Glomerular visceral epithelial cell (primary cell): ENCODE data around the gene PLXNB2.

ENCODE experiments used
- DNase-seq: peaks from one replicate; pipeline ENCODE4 v3.0.0-alpha.2; 2016; ENCODE audit errors: extremely low spot score

Gene PLXNB2

DNA sequence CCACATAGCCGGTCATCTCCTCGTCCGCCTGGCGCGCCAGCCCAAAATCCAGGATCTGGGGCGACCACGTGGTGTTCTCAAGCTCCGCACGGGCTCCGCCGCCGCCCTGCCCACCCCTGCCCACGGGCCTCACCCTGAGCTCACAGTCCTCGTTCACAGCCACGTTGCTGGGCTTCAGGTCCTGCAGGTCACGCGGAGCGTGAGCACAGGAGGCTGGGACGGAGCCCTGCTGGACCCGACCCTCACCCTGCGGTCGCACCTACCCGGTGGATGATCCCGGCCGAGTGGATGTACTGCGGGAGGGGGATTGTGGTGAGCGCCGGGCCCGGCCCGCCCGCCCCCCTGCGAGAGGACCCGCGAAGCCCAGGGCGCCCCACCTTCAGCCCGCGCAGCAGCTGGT lies 40.5 kb downstream of the PLXNB2 start:
- no peak for DNase-seq

DNA sequence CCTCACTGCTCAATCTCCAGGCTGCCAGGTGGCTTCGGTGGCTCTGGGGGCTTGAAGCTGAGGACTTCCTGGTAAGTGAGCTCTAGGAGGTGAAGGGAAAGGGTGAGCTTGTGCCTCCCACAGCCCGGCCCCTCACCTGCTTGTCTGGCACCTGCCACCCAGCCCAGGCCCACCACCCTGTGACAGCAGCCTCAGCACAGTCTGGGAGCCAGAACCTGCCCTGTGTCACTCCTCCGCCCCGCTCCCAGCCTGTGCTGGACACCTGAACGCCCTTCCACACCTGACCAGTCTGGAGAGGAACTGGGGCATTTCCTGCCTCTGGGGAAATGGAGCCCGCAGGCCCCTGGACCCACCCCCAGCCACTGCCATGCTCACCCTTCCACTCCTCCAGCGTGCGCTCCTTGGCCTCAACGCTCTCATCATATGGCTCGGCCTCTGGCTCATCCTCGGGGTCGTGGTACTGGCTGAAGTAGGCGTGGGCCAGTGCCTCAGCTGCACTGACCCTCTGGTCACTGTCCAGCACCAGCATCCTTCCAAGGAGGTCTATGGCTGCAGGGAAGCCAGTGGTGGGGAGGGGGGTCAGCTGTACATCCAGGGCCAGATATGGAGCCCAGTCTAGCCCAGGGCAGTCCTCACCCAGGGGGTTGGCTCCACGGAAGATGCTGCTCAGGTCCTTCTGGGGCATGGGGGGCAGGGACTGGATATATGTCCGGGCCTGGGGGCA lies 42.3 kb downstream of the PLXNB2 start:
- DNase-seq, result no peak

DNA sequence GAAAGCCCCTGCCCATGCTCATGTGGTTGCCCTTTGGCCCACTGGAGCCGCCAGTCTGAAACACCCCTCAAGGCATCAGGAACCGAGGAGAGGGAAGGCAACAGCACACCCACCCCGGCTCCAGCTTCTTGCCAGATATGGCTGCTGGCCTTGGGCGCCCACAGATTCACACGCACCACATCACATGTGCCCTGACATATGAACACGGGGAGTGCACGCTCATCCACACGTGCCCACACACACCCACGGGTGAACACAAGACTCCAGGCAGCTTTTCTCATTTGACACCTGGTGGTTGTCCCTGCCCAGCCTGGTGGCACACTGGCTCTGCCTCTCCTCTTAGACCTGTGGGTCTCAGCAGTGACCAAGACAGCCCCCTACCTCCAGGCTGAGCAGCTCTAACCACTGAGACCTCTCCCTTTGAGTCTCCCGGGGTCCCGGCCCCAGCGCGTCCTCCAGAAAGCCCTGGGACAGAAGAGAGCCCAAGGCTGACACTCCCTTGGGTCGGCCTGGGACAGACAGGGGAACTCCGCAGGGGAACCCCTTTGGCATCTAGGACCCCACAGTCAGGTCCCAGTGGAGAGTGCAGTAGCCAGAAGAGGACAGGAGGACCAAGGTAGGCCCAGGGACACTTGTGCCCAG lies 43.2 kb downstream of the PLXNB2 start:
- DNase-seq, result no peak

DNA sequence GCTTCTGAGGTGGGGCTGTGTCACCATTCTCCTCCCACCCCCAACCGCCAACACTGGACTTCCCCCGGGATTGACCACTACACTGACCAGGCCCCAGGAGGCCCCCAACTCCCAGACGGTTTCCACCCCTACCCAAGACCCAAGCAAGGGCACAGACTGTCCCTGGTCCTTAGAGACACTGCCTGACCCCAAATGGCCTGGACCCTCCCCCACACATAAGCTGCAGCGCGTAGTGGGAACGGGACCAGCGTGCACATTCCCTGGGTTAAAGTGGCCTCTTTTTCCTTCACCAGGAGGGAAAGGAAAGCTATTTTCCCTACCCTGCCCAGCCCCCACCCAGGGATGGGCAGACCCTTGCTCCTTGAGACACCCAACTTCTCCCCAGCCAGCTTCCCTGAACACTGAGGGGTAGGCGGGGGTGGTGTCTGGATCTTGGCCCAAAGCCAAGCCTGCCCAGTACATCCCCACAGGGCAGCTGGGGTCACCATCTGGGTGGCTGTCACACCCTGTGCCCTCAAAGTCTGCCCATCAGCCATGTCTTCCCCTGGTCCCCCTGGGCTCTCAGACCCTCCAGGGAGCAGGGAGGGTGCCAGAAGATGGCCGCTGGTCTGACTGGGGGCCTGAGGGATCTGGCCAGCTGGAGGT lies 44.4 kb downstream of the PLXNB2 start:
- DNase-seq, result no peak

DNA sequence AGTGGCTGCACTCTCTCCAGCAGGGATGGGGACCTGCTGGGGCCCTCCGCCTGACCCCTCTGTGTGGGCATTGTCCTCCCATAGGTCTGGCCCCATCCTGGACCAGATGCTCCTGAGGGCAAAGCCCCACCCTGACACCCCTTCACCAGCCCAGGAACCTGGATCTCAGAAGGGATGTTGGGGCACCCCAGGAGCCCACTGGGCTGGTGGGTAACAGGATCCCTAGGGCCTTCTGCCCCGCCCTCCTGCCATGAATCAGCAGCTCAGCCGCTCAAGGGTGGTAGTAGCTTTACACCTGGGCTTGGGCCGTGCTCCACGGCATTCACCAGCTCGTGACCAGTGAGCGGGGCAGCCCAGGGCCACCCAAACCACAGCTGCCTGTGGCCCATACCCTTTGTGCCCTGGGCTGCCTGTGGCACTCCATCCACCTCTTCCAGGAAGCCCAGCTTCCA lies 45.0 kb downstream of the PLXNB2 start:
- DNase-seq, result peak; percentile 50

DNA sequence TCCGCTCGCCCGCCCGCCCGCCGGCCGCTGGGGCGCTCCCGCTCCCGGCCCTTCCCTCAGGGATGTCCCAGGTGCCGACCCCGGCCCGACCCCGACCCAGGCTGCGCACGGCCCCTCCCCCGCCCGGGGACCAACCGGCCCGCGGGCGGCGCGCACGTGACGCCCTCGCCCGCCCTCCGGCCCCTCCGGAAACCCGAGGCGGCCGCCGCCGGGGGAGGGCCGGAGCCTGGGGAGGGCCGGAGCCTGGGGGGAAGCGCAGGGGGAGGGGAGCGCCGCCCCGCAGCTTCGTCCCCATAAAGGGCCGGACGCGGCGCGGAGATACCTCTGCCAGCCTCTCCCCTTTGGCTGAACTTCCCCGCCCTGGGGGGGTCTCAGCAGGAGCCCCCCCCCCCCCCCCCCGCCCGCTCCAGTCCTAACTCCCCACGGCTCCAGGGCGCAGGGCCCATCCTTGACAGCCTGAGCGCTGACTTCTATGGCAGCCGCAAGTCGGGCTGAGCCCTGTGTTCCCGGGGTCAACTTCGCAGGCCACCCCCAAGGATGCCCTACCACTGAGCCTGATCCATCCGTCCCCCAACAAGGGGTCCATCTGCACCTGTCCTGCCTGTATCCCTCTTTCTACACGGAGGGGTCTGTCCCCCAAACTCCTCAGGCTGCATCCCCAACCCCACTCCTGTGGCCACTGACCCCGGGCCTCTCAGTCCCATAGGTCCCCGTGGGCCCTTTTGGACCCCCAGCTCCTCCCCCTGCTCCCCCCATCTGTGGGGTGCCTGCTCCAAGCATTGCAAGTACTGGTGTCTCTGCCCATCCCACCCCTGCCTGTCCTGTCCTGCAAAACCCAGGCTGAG lies 45.6 kb downstream of the PLXNB2 start, which contains the start of gene MAPK12:
MAPK12 (minus strand) TSS at position 69 of the 845 bp plus-strand sequence. CDS start 174 bp downstream, outside the sequence.
- DNase-seq, result peak; percentile 35

DNA sequence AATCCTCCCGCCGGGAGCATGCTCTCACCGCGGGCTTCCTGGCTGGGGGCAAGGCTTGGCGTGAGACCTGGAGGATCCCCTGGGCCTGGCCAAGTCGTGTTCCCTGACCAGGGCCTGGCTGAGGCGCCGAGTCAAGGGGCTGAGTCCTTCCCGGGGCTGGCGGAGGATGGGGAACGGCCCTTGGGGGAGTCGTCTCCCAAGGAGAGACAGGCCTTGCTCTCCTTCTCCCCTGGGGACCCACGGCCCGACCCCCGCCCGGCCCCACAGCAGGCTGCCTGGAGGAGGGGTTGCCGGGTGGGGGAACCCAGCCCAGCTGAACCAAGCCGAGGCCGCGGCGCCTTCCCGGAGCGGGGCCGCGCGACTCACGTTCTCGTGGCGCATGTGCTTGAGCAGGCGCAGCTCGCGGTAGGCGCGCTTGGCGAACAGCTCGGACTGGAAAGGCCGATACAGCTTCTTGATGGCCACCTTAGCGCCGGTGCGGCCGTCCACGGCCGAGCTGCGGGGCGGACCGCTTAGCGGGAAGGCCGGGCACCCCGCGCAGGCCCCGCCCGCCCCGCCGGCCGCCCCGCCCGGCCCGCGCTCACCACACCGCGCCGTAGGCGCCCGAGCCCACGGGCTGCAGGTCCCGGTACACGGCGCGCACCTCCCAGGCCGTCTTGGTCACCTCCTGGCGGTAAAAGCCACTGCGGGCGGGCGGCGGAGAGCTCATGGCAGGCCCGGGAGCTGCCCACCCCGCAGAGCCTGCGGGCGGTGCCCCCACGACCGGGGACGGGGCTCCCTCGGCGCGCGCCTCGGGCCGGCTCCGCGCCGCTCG lies 46.4 kb downstream of the PLXNB2 start:
- DNase-seq, result peak; percentile 56

DNA sequence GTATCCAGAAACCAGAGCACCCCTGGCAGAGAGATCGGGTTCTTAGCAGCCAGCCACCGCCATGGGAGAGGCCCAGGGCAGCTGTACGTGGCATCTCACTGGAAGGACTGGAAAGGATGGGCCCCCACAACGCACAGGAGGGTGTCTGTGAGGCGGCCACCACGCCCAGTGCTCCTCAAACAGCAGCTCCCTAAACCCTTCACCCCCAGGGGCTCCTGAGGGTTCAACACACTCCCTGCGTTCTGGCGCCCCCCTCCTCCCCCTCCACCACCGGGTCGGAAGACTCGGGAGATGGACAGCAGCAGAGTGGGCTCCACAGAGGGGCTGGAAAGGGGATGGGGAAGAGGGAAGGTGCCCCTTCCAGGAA lies 47.0 kb downstream of the PLXNB2 start:
- DNase-seq, result no peak

DNA sequence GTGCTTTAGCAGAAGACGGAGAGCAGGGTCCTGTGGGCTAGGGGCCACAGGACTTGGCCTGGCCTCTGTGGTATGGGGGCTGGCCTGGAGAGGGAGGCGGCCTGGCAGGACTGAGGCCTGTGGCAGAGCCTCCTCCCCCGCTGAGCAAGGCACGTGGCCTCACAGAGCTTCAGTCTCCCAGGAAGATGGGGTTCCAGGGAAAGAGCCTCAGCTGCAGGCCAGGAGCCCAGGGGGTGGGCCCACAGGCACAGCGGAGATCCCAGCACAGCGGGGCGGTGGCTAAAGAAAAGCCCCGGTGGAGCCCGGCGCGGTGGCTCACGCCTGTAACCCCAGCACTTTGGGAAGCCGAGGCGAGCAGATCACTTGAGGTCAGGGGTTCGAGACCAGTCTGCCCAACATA lies 48.1 kb downstream of the PLXNB2 start:
- DNase-seq, result no peak

DNA sequence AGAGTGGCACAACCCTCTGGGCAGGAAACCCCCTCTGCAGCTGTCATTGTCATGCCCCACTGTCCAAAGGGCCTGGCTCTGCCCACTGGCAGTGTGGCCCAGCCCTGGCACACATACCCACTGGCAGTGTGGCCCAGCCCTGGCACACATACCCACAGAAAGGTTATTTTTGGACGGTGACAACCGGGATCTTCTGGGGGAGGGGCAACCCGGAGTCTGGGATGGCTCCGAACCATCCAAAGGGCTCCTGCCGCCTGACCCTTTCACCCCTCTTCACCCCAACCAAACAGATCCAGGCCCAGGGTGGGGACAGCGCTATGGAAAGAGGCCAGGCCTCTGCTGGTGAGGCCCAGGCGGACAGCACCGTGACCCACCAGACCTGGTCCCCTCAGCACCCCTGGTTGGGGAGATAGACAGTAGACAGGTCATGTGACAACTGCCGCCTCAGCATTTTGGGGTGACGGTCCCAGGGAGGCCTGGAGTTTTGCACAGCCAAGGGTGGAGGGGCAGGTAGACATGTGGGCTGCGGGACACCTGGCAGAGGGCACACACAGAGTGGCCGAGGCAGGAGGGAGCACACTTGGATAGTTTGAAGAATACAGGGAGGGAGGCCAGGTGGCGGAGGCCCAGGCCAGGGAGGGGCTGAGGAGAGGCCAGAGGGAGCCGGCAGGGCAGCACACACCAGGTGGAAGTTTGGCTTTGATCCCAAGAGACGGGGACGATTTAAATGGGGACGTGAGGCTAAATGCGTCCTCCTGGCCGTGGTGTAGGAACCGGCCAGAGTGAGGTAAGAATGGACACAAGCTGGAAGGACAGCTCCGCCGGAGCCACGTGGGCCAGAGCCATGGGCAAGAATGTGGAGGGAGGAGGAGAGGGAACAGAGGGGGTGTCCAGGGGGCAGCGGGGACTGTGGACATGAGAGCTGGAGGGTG lies 48.8 kb downstream of the PLXNB2 start:
- no peak for DNase-seq

DNA sequence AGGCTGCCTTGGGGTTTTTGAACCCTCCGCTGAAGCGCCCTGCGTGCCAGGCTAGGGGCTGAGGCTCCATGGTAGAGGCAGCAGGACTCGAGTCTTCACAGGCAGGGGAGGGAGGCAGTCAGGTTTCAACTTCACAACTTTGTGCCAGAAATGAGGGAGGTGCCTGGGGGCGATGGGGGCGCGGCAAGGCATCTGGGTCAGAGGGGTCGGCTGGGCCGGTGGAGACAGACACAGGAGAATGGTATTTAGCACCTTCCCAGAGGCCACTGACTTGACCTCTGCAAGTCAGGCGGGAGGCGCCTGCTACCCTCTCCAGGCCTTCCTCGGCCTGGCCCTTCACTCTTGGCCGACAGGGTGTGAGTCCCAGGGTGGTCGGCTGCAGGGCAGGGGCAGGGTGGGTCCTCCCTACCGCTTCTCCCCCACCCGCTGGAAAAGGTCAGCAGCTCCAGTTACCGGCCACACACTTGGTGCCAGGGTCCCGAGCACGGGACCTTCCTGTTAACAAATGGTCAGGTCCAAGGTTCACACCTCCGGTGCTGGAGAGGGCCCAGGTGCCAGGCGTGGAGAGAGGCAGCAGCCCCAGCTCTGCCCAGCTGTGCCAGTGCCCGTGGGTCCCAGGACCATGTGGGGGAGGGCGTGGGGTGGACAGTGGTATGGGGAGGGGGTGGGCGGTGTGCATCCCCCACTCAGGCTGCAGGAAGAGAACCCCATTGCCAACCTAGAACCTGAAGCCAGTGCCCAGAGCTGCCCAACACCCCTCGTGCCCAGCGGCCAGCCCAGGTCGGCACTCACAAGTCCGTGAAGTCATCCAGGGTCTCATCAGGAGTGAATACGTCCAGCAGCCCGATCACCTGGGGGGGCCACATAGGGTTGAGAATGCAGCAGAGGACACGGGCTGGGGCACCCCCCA lies 49.7 kb downstream of the PLXNB2 start:
- no peak for DNase-seq

DNA sequence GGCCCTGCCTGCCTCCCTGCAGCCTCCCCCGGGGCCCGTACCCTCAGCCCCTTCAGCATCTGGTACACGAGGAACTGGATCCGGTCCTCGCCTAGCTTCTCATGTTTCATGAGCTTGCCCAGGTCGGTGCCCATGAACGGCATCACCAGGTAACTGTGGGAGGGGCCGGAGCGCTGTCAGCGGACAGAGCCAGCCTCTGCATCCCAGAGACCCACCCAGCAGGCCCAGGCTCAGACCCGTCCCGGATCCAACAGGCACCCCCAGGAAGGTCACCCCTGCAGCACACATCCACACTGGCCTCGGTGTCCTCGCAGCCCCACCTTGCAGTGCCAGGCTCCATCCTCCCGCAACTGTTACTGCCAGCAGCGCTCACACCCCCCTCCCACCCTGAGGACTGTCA lies 50.4 kb downstream of the PLXNB2 start:
- no peak for DNase-seq

DNA sequence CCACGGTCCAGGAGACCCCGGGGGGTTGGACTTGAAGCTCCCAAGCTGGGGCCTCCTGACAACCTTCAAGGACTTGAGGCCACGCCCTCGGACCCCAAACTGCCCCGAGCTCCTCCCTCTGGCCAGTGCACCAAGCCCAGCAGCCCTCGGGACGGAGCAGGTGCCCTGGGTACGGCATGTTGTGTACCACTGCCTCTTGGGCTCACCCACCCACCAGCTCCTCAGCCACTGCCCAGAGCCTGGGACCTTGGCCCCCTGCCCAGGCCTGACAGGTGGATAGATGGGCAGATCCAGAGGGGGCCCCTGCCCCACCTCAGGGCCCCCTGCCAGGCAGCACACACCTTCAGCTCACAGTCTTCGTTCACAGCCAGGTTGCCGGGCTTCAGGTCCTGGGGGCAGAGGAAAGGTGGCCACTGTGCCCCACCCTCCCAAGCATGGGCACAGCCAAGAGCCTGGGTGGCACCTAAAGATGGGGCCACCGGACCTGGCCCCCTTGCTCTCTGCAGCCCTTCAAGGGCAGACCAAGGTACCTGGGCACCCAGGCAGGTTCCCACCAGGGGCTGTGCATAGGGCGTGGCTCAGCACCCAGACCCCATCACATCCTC lies 51.1 kb downstream of the PLXNB2 start:
- DNase-seq, result no peak

DNA sequence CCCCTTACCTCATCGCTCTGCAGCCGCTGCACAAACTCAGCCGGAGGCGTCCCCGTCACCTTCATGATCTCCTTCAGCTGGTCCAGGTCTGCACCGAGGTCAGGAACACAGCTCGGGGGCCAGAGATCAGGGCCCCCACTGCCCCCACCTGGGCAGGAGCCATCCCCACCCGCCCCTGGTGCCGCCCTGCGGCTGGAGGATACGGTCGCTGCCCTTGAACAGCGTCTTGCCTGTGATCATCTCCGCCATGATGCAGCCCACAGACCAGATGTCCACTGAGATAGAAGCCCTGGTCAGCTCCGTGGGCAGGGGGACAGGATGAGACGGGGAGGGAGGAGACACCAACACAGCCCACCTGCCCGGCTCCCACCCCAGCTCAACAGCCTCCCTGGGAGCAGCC lies 51.8 kb downstream of the PLXNB2 start:
- no peak for DNase-seq

DNA sequence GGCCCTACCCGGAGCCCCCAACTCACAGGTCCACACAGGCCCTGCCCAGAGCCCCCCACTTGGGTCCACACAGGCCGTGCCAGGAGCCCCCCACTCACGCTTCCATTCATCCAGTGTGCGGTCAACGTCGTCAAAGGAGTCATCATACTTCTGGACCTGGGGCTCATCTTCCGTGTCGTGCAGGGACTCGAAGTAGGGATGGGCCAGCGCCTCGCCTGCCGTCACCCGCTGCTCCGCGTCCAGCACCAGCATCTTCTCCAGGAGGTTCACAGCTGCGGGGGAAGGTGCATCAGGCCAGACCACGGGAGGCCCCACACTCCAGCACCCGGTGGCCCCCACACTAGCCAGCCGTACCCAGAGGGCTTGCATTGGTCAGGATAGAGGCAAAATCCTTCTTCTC lies 52.3 kb downstream of the PLXNB2 start:
- DNase-seq, result no peak

DNA sequence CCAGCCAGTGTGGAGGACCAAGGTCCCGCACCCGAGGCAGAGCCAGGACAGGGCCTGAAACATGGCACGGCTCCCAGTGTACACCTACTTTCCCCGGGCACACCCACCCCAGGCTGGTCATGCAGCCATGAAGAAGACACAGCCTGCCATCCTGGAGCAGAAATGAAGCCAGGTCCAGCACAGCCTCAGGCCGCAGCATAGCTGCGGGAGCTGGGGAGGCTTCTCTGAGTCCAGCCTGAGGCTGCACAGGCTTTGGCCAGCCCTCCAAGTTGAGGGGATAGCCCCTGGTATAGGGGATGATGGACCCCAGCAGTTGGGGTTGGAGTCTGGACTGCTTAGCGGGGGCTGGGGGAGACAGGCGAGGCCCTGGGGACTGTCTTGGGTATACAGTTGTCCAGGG lies 53.5 kb downstream of the PLXNB2 start:
- no peak for DNase-seq

DNA sequence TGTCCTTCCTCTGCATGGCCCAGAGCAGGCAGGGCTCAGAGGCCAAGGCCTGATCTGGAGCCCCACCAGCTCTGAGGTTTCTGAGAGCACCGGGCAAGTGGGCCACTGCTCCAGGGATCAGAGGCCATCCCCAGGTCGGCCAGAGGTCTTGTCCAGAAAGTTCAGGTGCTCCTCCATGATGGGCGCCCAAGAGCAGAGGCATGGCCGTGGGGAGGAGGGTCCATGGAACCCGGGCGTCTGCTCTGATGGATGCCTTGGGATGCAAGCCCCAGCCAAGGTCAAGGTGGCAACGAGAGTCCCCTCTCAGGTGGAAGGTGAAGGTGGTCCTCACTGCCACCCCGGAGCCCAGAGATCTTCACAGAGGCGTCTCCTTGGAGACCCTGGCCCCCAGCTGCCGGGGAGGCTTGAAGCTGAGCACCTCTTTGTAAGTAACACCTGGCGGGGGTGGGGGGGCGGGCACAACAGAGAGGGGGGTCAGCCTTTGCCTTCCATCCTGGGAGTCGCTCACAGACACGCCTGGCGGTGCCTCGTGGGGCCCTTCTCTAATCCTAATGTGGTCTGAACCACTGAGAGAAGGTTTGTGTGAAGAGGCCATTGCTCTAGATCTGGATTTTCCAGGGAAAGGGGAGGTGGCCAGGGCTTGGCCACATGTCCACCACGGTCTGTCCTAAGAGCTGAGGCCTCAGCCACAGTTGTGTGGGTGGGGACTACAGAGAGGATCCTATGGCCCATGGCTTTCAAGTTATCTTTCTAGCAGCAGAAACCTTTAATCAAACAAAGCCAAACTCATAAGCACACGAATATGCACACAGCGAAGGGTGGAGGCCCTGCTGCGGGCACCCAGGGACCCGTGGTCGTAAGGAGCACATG lies 54.2 kb downstream of the PLXNB2 start:
- DNase-seq, result no peak
